K562 (cell line): ENCODE data around the gene BTG2. TPM values are rescaled to one million over a fixed set of nuclear protein-coding genes. Genes with fewer than 3 reads are reported as not detected.
A peak's percentile ranks its signal among the peaks of the same experiment; 100 is the strongest.

Source experiments
- CREB3 ChIP-seq: fragments of 450-650 bp; conservative IDR thresholded peaks from 2 replicates; pipeline ENCODE4 v1.6.1; 2016; ENCODE audit warnings: missing genetic modification characterization, low read depth, mild to moderate bottlenecking, missing compliant biosample characterization, moderate library complexity
- ETV5 ChIP-seq: sonication (generic); formaldehyde crosslinking; IDR thresholded peaks from 2 replicates; pipeline ENCODE4 v1.4.0; 2020; ENCODE audit warnings: low read depth, mild to moderate bottlenecking, missing genetic modification reagents
- GABPA ChIP-seq: fragments of 200-800 bp; sonication (Bioruptor generic); conservative IDR thresholded peaks from 2 replicates; pipeline ENCODE4 v1.6.1; 2016; ENCODE audit warnings: low read depth, missing genetic modification characterization, missing compliant biosample characterization
- KLF16 ChIP-seq: IDR thresholded peaks from 2 replicates; pipeline ENCODE4 v1.6.1; 2016; ENCODE audit warnings: antibody characterized with exemption
- MLLT1 ChIP-seq, 2 experiments: fragments of 450-650 bp; IDR thresholded peaks; 2 replicates each; pipeline ENCODE4 v1.6.1; 2016
- MTA3 ChIP-seq: fragments of 450-650 bp; formaldehyde crosslinking; IDR thresholded peaks from 2 replicates; pipeline ENCODE4 v1.6.1; 2017; ENCODE audit warnings: mild to moderate bottlenecking, borderline replicate concordance
- MYNN ChIP-seq, 2 experiments: sonication (generic); formaldehyde crosslinking in 1 of 2; IDR thresholded peaks; 2 replicates each; pipeline versions ENCODE4 v1.5.0 to v1.6.1; 2016 to 2020; ENCODE audit warnings: antibody characterized with exemption in 1 of 2, missing genetic modification reagents in 1 of 2
- POLR3A ChIP-seq: IDR thresholded peaks from 2 replicates; pipeline ENCODE4 v1.6.1; 2011; ENCODE audit warnings: borderline replicate concordance, mild to moderate bottlenecking, moderate library complexity; ENCODE audit not compliant: insufficient read length, insufficient read depth; ENCODE audit errors: extremely low read depth
- POLR3G ChIP-seq: IDR thresholded peaks from 2 replicates; pipeline ENCODE4 v1.6.1; 2011; ENCODE audit not compliant: insufficient read length, insufficient replicate concordance; ENCODE audit errors: extremely low read depth
- RB1 ChIP-seq: fragments of 450-650 bp; IDR thresholded peaks from 2 replicates; pipeline ENCODE4 v1.6.1; 2017; ENCODE audit warnings: low read depth, mild to moderate bottlenecking
- TBP ChIP-seq: optimal IDR thresholded peaks from 2 replicates; pipeline ENCODE3; 2011; ENCODE audit warnings: low read depth, low read length, improper control_type of control experiment
- ZNF263 ChIP-seq: sonication (generic); formaldehyde crosslinking; IDR thresholded peaks from 2 replicates; pipeline ENCODE4 v1.8.0; 2022; ENCODE audit warnings: mild to moderate bottlenecking, missing genetic modification reagents, borderline replicate concordance
- ZNF436 ChIP-seq: fragments of 250-450, 450-650 bp; sonication (Bioruptor Pico); formaldehyde crosslinking; IDR thresholded peaks from 2 replicates; pipeline ENCODE4 v1.7.0; 2020; ENCODE audit warnings: mild to moderate bottlenecking
- ZNF518B ChIP-seq: fragments of 250-450 bp; sonication (Bioruptor Pico); IDR thresholded peaks from 2 replicates; pipeline ENCODE4 v1.5.0; 2021; ENCODE audit warnings: mild to moderate bottlenecking, moderate library complexity
- ZNF584 ChIP-seq: fragments of 200-800 bp; sonication (Bioruptor generic); IDR thresholded peaks from 2 replicates; pipeline ENCODE4 v1.6.1; 2016; ENCODE audit warnings: low read depth, mild to moderate bottlenecking, missing genetic modification characterization, missing compliant biosample characterization
- ZNF766 ChIP-seq: fragments of 200-800 bp; sonication (Bioruptor generic); conservative IDR thresholded peaks from 2 replicates; pipeline ENCODE4 v1.6.1; 2016; ENCODE audit warnings: missing genetic modification characterization, missing compliant biosample characterization
- polyA plus RNA-seq, 8 experiments: library from polyadenylated mRNA; depleted of rRNA in 4 of 8; stranded (reverse) in 5 of 8; unstranded in 3 of 8; fragments of >200 nt; fragmentation: Nextera tagmentation in 2 of 8; fragmentation: Illumina TruSeq in 1 of 8; extraction: Ambion mirVana in 2 of 8; extraction: Trizol in 1 of 8; gene quantifications; 2 replicates each; pipeline versions ENCODE4 v1.2.1 to v1.2.3, GENCODE V29; 2011 to 2014; ENCODE audit warnings: inconsistent platforms in 1 of 8, missing spikeins in 1 of 8
- total RNA-seq, 7 experiments: library from RNA; depleted of rRNA in 6 of 7; stranded (reverse); fragments of >200 nt in 6 of 7; fragmentation: Illumina TruSeq in 2 of 7; extraction: Trizol in 2 of 7; gene quantifications; 2 replicates each; pipeline versions ENCODE4 v1.2.1 to v1.2.3, GENCODE V29; 2011 to 2021; ENCODE audit warnings: low replicate concordance in 1 of 7
- TF ChIP-seq, protein P1 (sequence below): sonication (generic); formaldehyde crosslinking; IDR thresholded peaks from 2 replicates; pipeline ENCODE4 v1.8.1; 2023; ENCODE audit warnings: mild to moderate bottlenecking, missing genetic modification reagents
- TF ChIP-seq, protein P2 (sequence below): sonication (generic); formaldehyde crosslinking; IDR thresholded peaks from 2 replicates; pipeline ENCODE4 v1.8.1; 2023; ENCODE audit warnings: mild to moderate bottlenecking, missing genetic modification reagents, moderate library complexity

The BTG2 gene
- total and polyA plus RNA-seq, 9 of the 15 experiments (the other 6 are each of a cell fraction or from before 2014, with no cell fraction given) = 2.3 to 41.9 (median 8.7) TPM

- TF ChIP-seq, protein P1, sequence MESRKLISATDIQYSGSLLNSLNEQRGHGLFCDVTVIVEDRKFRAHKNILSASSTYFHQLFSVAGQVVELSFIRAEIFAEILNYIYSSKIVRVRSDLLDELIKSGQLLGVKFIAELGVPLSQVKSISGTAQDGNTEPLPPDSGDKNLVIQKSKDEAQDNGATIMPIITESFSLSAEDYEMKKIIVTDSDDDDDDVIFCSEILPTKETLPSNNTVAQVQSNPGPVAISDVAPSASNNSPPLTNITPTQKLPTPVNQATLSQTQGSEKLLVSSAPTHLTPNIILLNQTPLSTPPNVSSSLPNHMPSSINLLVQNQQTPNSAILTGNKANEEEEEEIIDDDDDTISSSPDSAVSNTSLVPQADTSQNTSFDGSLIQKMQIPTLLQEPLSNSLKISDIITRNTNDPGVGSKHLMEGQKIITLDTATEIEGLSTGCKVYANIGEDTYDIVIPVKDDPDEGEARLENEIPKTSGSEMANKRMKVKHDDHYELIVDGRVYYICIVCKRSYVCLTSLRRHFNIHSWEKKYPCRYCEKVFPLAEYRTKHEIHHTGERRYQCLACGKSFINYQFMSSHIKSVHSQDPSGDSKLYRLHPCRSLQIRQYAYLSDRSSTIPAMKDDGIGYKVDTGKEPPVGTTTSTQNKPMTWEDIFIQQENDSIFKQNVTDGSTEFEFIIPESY (CRISPR knock-in tag) = peak; percentile 46; the same call in 1 of the 2 replicates
- TF ChIP-seq TBP (peak; percentile 28), POLR3G (no peak), ZNF518B (CRISPR knock-in tag) (no peak), GABPA (tag) (peak; percentile 17; the same call in 1 of the 2 replicates), RB1 (peak; percentile 54; the same call in 1 of the 2 replicates), MLLT1 (IDR thresholded peaks at IDR 0.05) (peak in 1 of 2 experiments; percentile 89; a peak in 2 of 4 replicates), CREB3 (no peak), POLR3A (no peak), ZNF584 (CRISPR knock-in tag) (no peak), KLF16 (peak; percentile 44; the same call in 1 of the 2 replicates), MTA3 (peak; percentile 49; the same call in 1 of the 2 replicates), ZNF263 (0 out of 2 replicates have a peak, but pooled peaks have one; percentile 15), MYNN (IDR thresholded peaks at IDR 0.05) (0 out of 2 replicates have a peak, but pooled peaks have one; percentile 54), MYNN (CRISPR knock-in tag; IDR thresholded peaks at IDR 0.05) (no peak), ETV5 (CRISPR knock-in tag) (peak; percentile 79), ZNF436 (CRISPR knock-in tag) (no peak), ZNF766 (peak; percentile 94)
- TF ChIP-seq, protein P2, sequence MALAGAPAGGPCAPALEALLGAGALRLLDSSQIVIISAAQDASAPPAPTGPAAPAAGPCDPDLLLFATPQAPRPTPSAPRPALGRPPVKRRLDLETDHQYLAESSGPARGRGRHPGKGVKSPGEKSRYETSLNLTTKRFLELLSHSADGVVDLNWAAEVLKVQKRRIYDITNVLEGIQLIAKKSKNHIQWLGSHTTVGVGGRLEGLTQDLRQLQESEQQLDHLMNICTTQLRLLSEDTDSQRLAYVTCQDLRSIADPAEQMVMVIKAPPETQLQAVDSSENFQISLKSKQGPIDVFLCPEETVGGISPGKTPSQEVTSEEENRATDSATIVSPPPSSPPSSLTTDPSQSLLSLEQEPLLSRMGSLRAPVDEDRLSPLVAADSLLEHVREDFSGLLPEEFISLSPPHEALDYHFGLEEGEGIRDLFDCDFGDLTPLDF (CRISPR knock-in tag) = 0 out of 2 replicates have a peak, but pooled peaks have one; percentile 29
Observed at GRCh38 chr1:203267347-203267846, 37.9 kb upstream of the BTG2 start (continued).
